CD4-positive, alpha-beta memory T cell (primary cell): ENCODE results near the gene SPRED2. TPM values are rescaled to one million over a fixed set of nuclear protein-coding genes. Genes with fewer than 3 reads are reported as not detected.
A peak's percentile ranks its signal among the peaks of the same experiment; 100 is the strongest.

Source experiments
- CTCF ChIA-PET: fragments of 350-600 bp; sonication (Branson Sonifier 250); formaldehyde crosslinking; loops from one replicate; lab custom pipeline; 2021; ENCODE audit warnings: inconsistent platforms; ENCODE audit not compliant: partially characterized antibody; lab: Charles Lee
- POLR2A ChIA-PET: fragments of 350-600 bp; sonication (Branson Sonifier 250); formaldehyde crosslinking; loops from one replicate; lab custom pipeline; 2021; ENCODE audit not compliant: partially characterized antibody; lab: Charles Lee
- DNase-seq, 5 donors: peaks; one replicate each; pipeline versions ENCODE4 v3.0.0 to v3.0.0-alpha.2; 2020 to 2022; ENCODE audit warnings: mixed read lengths in 1 of 5
- H3K27ac ChIP-seq: one replicate; pipeline ENCODE4 v1.7.0; 2013; ENCODE audit warnings: low read depth, low read length
- H3K27me3 ChIP-seq: 2 replicates; pipeline ENCODE4 v1.7.0; 2013; ENCODE audit warnings: mild to moderate bottlenecking, low read length, moderate library complexity; ENCODE audit not compliant: insufficient read depth
- H3K36me3 ChIP-seq: 2 replicates; pipeline ENCODE4 v1.7.0; 2013; ENCODE audit warnings: mild to moderate bottlenecking, low read length, moderate library complexity; ENCODE audit not compliant: insufficient read depth
- H3K4me1 ChIP-seq: 2 replicates; pipeline ENCODE4 v1.7.0; 2013; ENCODE audit warnings: mild to moderate bottlenecking, low read length, moderate library complexity; ENCODE audit not compliant: insufficient read depth
- H3K4me3 ChIP-seq, 2 donors: one replicate each; pipeline ENCODE4 v1.7.0; 2013; ENCODE audit warnings: low read length in 2 of 2, mild to moderate bottlenecking in 1 of 2
- H3K9me3 ChIP-seq, 2 donors: one replicate each; pipeline ENCODE4 v1.7.0; 2013; ENCODE audit warnings: low read length in 2 of 2, control low read depth in 1 of 2; ENCODE audit not compliant: control insufficient read depth in 1 of 2
- H3K27ac Mint-ChIP-seq, 7 donors: one replicate each; pipeline ENCODE4 v1.8.0; 2020 to 2021; ENCODE audit warnings: mixed read lengths in 7 of 7, mild to moderate bottlenecking in 6 of 7, inconsistent platforms in 3 of 7, moderate library complexity in 3 of 7
- H3K27me3 Mint-ChIP-seq, 2 donors: one replicate each; pipeline ENCODE4 v1.8.0; 2020 to 2021; ENCODE audit warnings: mixed read lengths in 2 of 2
- H3K36me3 Mint-ChIP-seq, 2 donors: one replicate each; pipeline ENCODE4 v1.8.0; 2020 to 2021; ENCODE audit warnings: mixed read lengths in 2 of 2, inconsistent platforms in 1 of 2, mild to moderate bottlenecking in 1 of 2
- H3K4me1 Mint-ChIP-seq, 4 donors: one replicate each; pipeline ENCODE4 v1.8.0; 2020 to 2021; ENCODE audit warnings: mixed read lengths in 4 of 4, mild to moderate bottlenecking in 1 of 4
- H3K4me3 Mint-ChIP-seq, 8 donors: one replicate each; pipeline ENCODE4 v1.8.0; 2020 to 2021; ENCODE audit warnings: mixed read lengths in 8 of 8, mild to moderate bottlenecking in 7 of 8, moderate library complexity in 6 of 8, inconsistent platforms in 3 of 8
- H3K9me3 Mint-ChIP-seq, 8 donors: one replicate each; pipeline ENCODE4 v1.8.0; 2020 to 2021; ENCODE audit warnings: mixed read lengths in 8 of 8, mild to moderate bottlenecking in 5 of 8, inconsistent platforms in 3 of 8, moderate library complexity in 1 of 8
- intact Hi-C: fragments of 100-400 bp; cut with micrococcal nuclease; formaldehyde crosslinking; loops from one replicate; pipeline ENCODE4 v1.15.1; 2023
- polyA plus RNA-seq, 2 donors: library from polyadenylated mRNA; unstranded; fragments of 300-500 nt; fragmentation: Illumina TruSeq; gene quantifications; one replicate each; pipeline ENCODE4 v1.2.3, GENCODE V29; 2021
- total RNA-seq, 2 experiments: library from RNA; stranded (reverse); gene quantifications; one replicate each; pipeline ENCODE4 v1.2.3, GENCODE V29; 2021

The SPRED2 gene
- total and polyA plus RNA-seq, 4 experiments from 2014 or later, result 0.27 to 1.3 (median 0.62) TPM

- H3K27ac Mint-ChIP-seq, result no peak overlapping the region
- H3K36me3 Mint-ChIP-seq, result no peaks in the 10 kb centered on the region
- no peaks in the 10 kb centered on the region for H3K36me3 ChIP-seq
- peaks cover 0 to 6% (median 2%) of the 10 kb centered on the region in 4 donors for H3K4me1 Mint-ChIP-seq
- no peak overlapping the region for H3K4me3 ChIP-seq
- intact Hi-C loops, result no loop called here
- H3K27me3 Mint-ChIP-seq, result no peaks in the 10 kb centered on the region
- no peaks in the 10 kb centered on the region for H3K9me3 Mint-ChIP-seq
- H3K4me1 ChIP-seq, result no peaks in the 10 kb centered on the region
- no peak for DNase-seq
- POLR2A ChIA-PET, result no interaction called here
- CTCF ChIA-PET, result no interaction called here
- H3K9me3 ChIP-seq, result no peaks in the 10 kb centered on the region
- no peaks in the 10 kb centered on the region for H3K27me3 ChIP-seq
- no peak overlapping the region for H3K27ac ChIP-seq
- H3K4me3 Mint-ChIP-seq, result no peak overlapping the region
Measured at GRCh38 chr2:65367524-65367923, 64.9 kb downstream of the SPRED2 start.

GRCh38 chr2:65366595-65367125 is 65.7 kb downstream of the SPRED2 start:
- DNase-seq, result no peak

GRCh38 chr2:65364986-65365733 is 67.2 kb downstream of the SPRED2 start:
- intact Hi-C loops, result no loop called here
- ChIA-PET POLR2A (no interaction called here), CTCF (no interaction called here)
- no peak for DNase-seq
- Histone ChIP-seq H3K27ac (no peak overlapping the region), H3K36me3 (no peaks in the 10 kb centered on the region), H3K4me3 (no peak overlapping the region), H3K27me3 (no peaks in the 10 kb centered on the region), H3K4me1 (no peaks in the 10 kb centered on the region), H3K9me3 (no peaks in the 10 kb centered on the region)
- H3K36me3 Mint-ChIP-seq, result no peaks in the 10 kb centered on the region
- no peaks in the 10 kb centered on the region for H3K27me3 Mint-ChIP-seq
- no peak overlapping the region for H3K27ac Mint-ChIP-seq
- no peak overlapping the region for H3K4me3 Mint-ChIP-seq
- H3K4me1 Mint-ChIP-seq, result peaks cover 0 to 10% (median 4%) of the 10 kb centered on the region in 4 donors
- no peaks in the 10 kb centered on the region for H3K9me3 Mint-ChIP-seq

More at GRCh38 chr2:65366595-65367125, 65.7 kb downstream of the SPRED2 start:
- Histone ChIP-seq H3K27me3 (no peaks in the 10 kb centered on the region), H3K9me3 (no peaks in the 10 kb centered on the region), H3K36me3 (no peaks in the 10 kb centered on the region), H3K4me1 (no peaks in the 10 kb centered on the region), H3K27ac (no peak overlapping the region), H3K4me3 (no peak overlapping the region)
- Mint-ChIP-seq H3K27ac (peak overlapping the region in 2 of 7 donors; percentile 35 to 55), H3K9me3 (no peaks in the 10 kb centered on the region), H3K36me3 (no peaks in the 10 kb centered on the region), H3K4me1 (peaks cover 0 to 7% (median 3%) of the 10 kb centered on the region in 4 donors), H3K4me3 (peak overlapping the region in 2 of 8 donors; percentile 33 to 53), H3K27me3 (no peaks in the 10 kb centered on the region)
- intact Hi-C loops, result no loop called here
- POLR2A ChIA-PET, result no interaction called here
- CTCF ChIA-PET, result no interaction called here

DNA sequence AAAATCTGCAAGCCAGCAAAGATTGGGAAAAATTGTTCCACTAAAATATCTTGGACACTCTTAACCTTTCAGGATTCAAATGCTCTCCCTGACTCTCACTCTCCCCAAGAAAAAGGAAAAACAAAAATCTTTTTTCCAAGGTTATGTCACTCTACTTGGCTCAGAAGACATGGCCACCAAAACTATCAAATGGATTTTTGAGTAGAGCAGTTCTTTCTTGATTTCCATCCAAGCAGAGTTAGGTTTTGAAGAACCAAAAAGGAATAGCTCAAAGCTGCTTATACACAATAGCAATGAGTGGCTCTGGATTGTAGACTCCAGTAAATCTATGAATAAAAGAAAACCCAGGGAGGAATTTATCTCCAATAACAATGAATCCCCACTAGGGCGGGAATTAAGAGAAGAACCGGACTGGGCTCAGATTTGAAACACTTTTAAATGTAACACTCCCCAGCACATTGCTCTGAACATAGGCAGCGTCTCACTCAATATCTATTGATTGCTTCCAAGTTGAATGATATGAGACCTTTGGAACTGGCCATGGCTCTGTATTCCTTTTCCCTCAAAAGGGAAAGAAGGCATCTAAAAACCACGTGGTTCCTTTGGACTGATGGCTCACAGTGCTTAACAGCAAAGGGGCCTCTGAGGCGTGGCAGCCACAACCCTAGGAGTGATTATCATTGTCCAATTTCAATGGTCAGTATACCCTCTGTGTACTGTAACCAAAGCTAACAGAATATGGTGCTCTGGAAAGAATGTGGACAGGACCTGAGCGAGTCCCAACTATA is 68.3 kb downstream of the SPRED2 start:
- no peak for DNase-seq
- Mint-ChIP-seq H3K4me3 (no peak overlapping the region), H3K36me3 (no peaks in the 10 kb centered on the region), H3K9me3 (no peaks in the 10 kb centered on the region), H3K27ac (no peak overlapping the region), H3K27me3 (no peaks in the 10 kb centered on the region), H3K4me1 (peaks cover 0 to 10% (median 4%) of the 10 kb centered on the region in 4 donors)
- Histone ChIP-seq H3K4me1 (no peaks in the 10 kb centered on the region), H3K27ac (no peak overlapping the region), H3K4me3 (no peak overlapping the region), H3K36me3 (no peaks in the 10 kb centered on the region), H3K9me3 (no peaks in the 10 kb centered on the region), H3K27me3 (no peaks in the 10 kb centered on the region)
- intact Hi-C loops, result no loop called here
- ChIA-PET CTCF (interaction anchor here (1.0 kb wide), 1 partner anchor 31 kb away, joined by 4 read pairs; no protein-coding TSS in a partner anchor), POLR2A (no interaction called here)

DNA sequence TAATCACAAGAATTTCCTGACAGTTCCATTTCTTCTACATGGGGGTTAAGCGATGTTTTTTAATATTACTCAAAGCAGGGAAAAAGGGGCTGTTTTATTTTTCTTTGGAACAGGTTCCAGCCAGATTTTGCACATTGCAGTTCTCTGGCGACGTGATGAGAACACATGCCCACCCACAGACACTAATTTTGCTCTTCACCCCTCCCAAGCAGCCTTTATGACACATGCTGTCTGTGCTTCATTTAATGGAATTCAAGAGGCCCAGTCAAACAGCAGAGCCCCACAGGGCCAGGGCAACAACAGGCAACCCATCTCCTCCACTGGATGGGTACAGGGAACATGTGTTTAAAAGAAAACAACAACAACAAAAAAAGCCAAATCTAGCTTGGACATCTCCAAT is 70.8 kb downstream of the SPRED2 start:
- Histone ChIP-seq H3K27me3 (no peaks in the 10 kb centered on the region), H3K9me3 (no peaks in the 10 kb centered on the region), H3K4me1 (no peaks in the 10 kb centered on the region), H3K4me3 (no peak overlapping the region), H3K27ac (no peak overlapping the region), H3K36me3 (no peaks in the 10 kb centered on the region)
- H3K27ac Mint-ChIP-seq, result no peak overlapping the region
- ChIA-PET CTCF (no interaction called here), POLR2A (no interaction called here)
- no peaks in the 10 kb centered on the region for H3K27me3 Mint-ChIP-seq
- intact Hi-C loops, result no loop called here
- H3K36me3 Mint-ChIP-seq, result no peaks in the 10 kb centered on the region
- DNase-seq, result no peak
- H3K9me3 Mint-ChIP-seq, result no peaks in the 10 kb centered on the region
- H3K4me3 Mint-ChIP-seq, result no peak overlapping the region
- peaks cover 0 to 10% (median 3%) of the 10 kb centered on the region in 4 donors for H3K4me1 Mint-ChIP-seq

GRCh38 chr2:65360441-65360840 is 72.0 kb downstream of the SPRED2 start:
- H3K4me1 ChIP-seq, result no peaks in the 10 kb centered on the region
- Mint-ChIP-seq H3K4me1 (peaks cover 0 to 5% (median 1%) of the 10 kb centered on the region in 4 donors), H3K27me3 (no peaks in the 10 kb centered on the region), H3K27ac (no peak overlapping the region), H3K36me3 (no peaks in the 10 kb centered on the region), H3K9me3 (no peaks in the 10 kb centered on the region), H3K4me3 (no peak overlapping the region)
- CTCF ChIA-PET, result interaction anchor here (1.0 to 1.1 kb wide), 2 partner anchors 11 to 32 kb away, joined by 3 read pairs; no protein-coding TSS in a partner anchor
- POLR2A ChIA-PET, result no interaction called here
- DNase-seq, result no peak
- no peaks in the 10 kb centered on the region for H3K36me3 ChIP-seq
- intact Hi-C loops, result no loop called here
- H3K27me3 ChIP-seq, result no peaks in the 10 kb centered on the region
- no peak overlapping the region for H3K27ac ChIP-seq
- H3K4me3 ChIP-seq, result no peak overlapping the region
- no peaks in the 10 kb centered on the region for H3K9me3 ChIP-seq

- Histone ChIP-seq H3K27me3 (no peaks in the 10 kb centered on the region), H3K4me3 (no peak overlapping the region), H3K9me3 (no peaks in the 10 kb centered on the region), H3K36me3 (no peaks in the 10 kb centered on the region), H3K27ac (no peak overlapping the region), H3K4me1 (no peaks in the 10 kb centered on the region)
- Mint-ChIP-seq H3K27ac (no peak overlapping the region), H3K4me3 (no peak overlapping the region), H3K36me3 (no peaks in the 10 kb centered on the region), H3K9me3 (no peaks in the 10 kb centered on the region), H3K4me1 (peaks cover 0 to 5% (median 1%) of the 10 kb centered on the region in 4 donors), H3K27me3 (no peaks in the 10 kb centered on the region)
- CTCF ChIA-PET, result no interaction called here
- intact Hi-C loops, result no loop called here
- DNase-seq, result no peak
- POLR2A ChIA-PET, result no interaction called here
Measured at GRCh38 chr2:65358678-65359400, 73.6 kb downstream of the SPRED2 start.
